Measurements from ENCODE around the gene C3orf22. TPM values are rescaled to one million over a fixed set of nuclear protein-coding genes. Genes with fewer than 3 reads are reported as not detected.

C3orf22 gene
- total RNA-seq, 2 experiments from 2014 or later = not detected

DNA sequence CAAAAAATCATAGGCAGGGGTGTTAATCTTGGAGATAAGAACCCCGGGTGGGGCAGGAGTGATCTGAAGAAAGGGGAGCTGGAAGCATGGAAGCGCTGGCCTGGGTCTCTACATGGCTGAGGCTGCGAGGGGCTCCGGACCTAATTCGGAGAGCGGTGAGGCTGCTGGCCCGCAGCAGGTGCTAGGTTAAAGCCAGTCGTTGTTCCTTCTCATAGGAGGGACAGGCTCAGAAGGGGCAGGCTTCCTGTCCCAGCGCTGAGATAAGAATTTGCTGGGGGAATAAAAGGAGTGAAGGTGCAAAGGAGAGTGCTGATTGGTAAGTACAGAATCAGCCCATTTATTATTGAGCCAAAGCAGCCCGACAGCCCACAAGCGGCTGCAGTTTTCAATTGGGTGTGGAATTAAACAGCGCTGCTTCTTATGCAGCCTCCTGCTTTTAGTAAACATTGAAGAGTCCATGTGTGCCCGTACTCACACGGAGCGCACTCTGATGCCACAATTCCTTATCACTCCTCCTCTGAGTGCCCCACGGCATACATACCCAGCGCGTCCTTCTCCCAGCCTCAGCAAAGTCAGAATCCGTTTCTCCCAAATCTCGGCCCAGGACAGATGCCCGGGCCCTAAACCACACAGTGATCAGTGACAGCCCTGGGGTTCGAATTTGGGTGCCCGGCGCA lies 17.6 kb downstream of the C3orf22 start:
- Histone ChIP-seq H3K27ac (ENCODE audit: low read depth in 1 of 2, low read length in 2 of 2) (no peak overlapping the region), H3K9me3 (ENCODE audit: control insufficient read depth in 1 of 2, insufficient read depth in 1 of 2, low read length in 2 of 2) (peaks cover 0 to 8% of the 10 kb centered on the region in 2 experiments), H3K36me3 (ENCODE audit: insufficient read depth, low read length) (no peaks in the 10 kb centered on the region), H3K4me3 (ENCODE audit: low read length) (no peak overlapping the region), H3K4me1 (ENCODE audit: insufficient read depth, low read length) (no peaks in the 10 kb centered on the region), H3K27me3 (ENCODE audit: control insufficient read depth in 1 of 2, insufficient read depth in 2 of 2, low read length in 2 of 2) (no peaks in the 10 kb centered on the region)
- H3K4me3 Mint-ChIP-seq = no peak overlapping the region
- no peak overlapping the region for H3K27ac Mint-ChIP-seq
- no peaks in the 10 kb centered on the region for H3K9me3 Mint-ChIP-seq
- ChIA-PET POLR2A (no interaction called here), CTCF (no interaction called here)
- no peak for ATAC-seq (ENCODE audit: poor library complexity)
- intact Hi-C loops (cut with DNase I, micrococcal nuclease) = no loop called here
- TF ChIP-seq, protein P1, sequence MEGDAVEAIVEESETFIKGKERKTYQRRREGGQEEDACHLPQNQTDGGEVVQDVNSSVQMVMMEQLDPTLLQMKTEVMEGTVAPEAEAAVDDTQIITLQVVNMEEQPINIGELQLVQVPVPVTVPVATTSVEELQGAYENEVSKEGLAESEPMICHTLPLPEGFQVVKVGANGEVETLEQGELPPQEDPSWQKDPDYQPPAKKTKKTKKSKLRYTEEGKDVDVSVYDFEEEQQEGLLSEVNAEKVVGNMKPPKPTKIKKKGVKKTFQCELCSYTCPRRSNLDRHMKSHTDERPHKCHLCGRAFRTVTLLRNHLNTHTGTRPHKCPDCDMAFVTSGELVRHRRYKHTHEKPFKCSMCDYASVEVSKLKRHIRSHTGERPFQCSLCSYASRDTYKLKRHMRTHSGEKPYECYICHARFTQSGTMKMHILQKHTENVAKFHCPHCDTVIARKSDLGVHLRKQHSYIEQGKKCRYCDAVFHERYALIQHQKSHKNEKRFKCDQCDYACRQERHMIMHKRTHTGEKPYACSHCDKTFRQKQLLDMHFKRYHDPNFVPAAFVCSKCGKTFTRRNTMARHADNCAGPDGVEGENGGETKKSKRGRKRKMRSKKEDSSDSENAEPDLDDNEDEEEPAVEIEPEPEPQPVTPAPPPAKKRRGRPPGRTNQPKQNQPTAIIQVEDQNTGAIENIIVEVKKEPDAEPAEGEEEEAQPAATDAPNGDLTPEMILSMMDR (IDR thresholded peaks at IDR 0.05) = no peak
- no peaks in the 10 kb centered on the region for H3K4me1 Mint-ChIP-seq (ENCODE audit: low read depth)
- no peaks in the 10 kb centered on the region for H3K27me3 Mint-ChIP-seq
- H3K36me3 Mint-ChIP-seq (ENCODE audit: low read depth) = no peaks in the 10 kb centered on the region
- no peak for DNase-seq

DNA sequence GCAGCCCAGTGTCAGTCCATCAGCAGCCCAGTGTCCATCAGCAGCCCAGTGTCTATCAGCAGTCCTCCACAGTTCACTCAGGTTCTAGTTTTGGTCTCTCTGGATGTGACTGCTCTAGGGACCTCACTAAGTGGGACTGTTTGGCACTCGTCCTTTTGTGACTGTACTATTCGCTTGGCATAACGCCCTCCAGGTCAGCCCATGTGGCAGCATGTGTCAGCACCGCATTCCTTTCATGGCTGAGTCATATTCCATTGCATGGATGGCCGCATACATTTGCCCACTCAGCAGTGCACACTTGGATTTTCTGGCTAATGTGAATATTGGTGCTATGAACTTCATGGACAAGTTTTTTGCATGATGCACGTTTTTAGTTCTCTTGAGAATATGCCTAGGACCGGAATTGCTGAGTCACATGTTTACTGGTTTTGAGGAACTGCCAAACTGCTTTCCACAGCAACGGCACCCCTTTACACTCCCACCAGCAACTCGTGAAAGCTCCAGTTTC lies 18.3 kb downstream of the C3orf22 start:
- Histone ChIP-seq H3K9me3 (ENCODE audit: control insufficient read depth in 1 of 2, insufficient read depth in 1 of 2, low read length in 2 of 2) (peaks cover 0 to 8% of the 10 kb centered on the region in 2 experiments), H3K4me3 (ENCODE audit: low read length) (no peak overlapping the region), H3K4me1 (ENCODE audit: insufficient read depth, low read length) (no peaks in the 10 kb centered on the region), H3K27me3 (ENCODE audit: control insufficient read depth in 1 of 2, insufficient read depth in 2 of 2, low read length in 2 of 2) (no peaks in the 10 kb centered on the region), H3K36me3 (ENCODE audit: insufficient read depth, low read length) (no peaks in the 10 kb centered on the region), H3K27ac (ENCODE audit: low read depth in 1 of 2, low read length in 2 of 2) (no peak overlapping the region)
- Mint-ChIP-seq H3K27me3 (no peaks in the 10 kb centered on the region), H3K27ac (no peak overlapping the region), H3K4me3 (no peak overlapping the region), H3K36me3 (ENCODE audit: low read depth) (no peaks in the 10 kb centered on the region), H3K9me3 (no peaks in the 10 kb centered on the region), H3K4me1 (ENCODE audit: low read depth) (no peaks in the 10 kb centered on the region)
- peak in 3 of 14 experiments; percentile 2 to 62 (median 24) for DNase-seq
- ATAC-seq (ENCODE audit: poor library complexity) = no peak
- TF ChIP-seq, protein P1 (IDR thresholded peaks at IDR 0.05) = no peak
- intact Hi-C loops (cut with DNase I, micrococcal nuclease) = no loop called here
- CTCF ChIA-PET = no interaction called here
- POLR2A ChIA-PET = no interaction called here

GRCh38 chr3:126539558-126540250 lies 19.0 kb downstream of the C3orf22 start:
- Histone ChIP-seq H3K4me3 (ENCODE audit: low read length) (no peak overlapping the region), H3K36me3 (ENCODE audit: insufficient read depth, low read length) (no peaks in the 10 kb centered on the region), H3K27me3 (ENCODE audit: control insufficient read depth in 1 of 2, insufficient read depth in 2 of 2, low read length in 2 of 2) (no peaks in the 10 kb centered on the region), H3K27ac (ENCODE audit: low read depth in 1 of 2, low read length in 2 of 2) (no peak overlapping the region), H3K4me1 (ENCODE audit: insufficient read depth, low read length) (no peaks in the 10 kb centered on the region), H3K9me3 (ENCODE audit: control insufficient read depth in 1 of 2, insufficient read depth in 1 of 2, low read length in 2 of 2) (peaks cover 0 to 8% of the 10 kb centered on the region in 2 experiments)
- CTCF ChIA-PET = no interaction called here
- ATAC-seq (ENCODE audit: poor library complexity) = no peak
- no peaks in the 10 kb centered on the region for H3K36me3 Mint-ChIP-seq (ENCODE audit: low read depth)
- peak in 1 of 14 experiments; percentile 10 for DNase-seq
- POLR2A ChIA-PET = no interaction called here
- H3K4me1 Mint-ChIP-seq (ENCODE audit: low read depth) = no peaks in the 10 kb centered on the region
- intact Hi-C loops (cut with DNase I, micrococcal nuclease) = no loop called here
- no peaks in the 10 kb centered on the region for H3K9me3 Mint-ChIP-seq
- H3K27ac Mint-ChIP-seq = no peak overlapping the region
- no peaks in the 10 kb centered on the region for H3K27me3 Mint-ChIP-seq
- TF ChIP-seq, protein P1 (IDR thresholded peaks at IDR 0.05) = no peak
- no peak overlapping the region for H3K4me3 Mint-ChIP-seq

All from CD4-positive, alpha-beta T cell (primary cell).